ENCODE measurements around the gene KAT2B.

The KAT2B gene

DNA sequence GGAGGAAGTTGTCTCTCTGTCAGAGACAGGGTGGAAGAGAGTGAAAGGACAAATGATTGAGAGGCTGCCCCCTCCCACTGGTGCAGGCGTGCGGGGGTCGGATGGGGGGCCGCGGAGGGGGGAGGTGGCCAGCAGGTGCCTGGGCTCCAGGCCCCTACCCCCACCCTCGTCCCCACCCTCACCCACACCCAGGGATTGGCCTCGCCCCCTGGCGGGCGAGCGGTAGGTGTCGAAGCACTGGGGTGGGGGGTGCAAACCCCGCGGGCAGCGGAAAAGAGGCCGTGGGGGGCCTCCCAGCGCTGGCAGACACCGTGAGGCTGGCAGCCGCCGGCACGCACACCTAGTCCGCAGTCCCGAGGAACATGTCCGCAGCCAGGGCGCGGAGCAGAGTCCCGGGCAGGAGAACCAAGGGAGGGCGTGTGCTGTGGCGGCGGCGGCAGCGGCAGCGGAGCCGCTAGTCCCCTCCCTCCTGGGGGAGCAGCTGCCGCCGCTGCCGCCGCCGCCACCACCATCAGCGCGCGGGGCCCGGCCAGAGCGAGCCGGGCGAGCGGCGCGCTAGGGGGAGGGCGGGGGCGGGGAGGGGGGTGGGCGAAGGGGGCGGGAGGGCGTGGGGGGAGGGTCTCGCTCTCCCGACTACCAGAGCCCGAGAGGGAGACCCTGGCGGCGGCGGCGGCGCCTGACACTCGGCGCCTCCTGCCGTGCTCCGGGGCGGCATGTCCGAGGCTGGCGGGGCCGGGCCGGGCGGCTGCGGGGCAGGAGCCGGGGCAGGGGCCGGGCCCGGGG, at the start of gene KAT2B:
KAT2B (plus strand) TSS at position 682 of the 783 bp plus-strand sequence; CDS start at position 714, 32 bp downstream.
- H3K4me3 ChIP-seq (ENCODE audit: low read depth, low read length) = peak within 1 kb of the TSS; percentile 73
- in situ Hi-C loops (cut with HindIII; ENCODE audit: low sequenced_read_pairs) = no loop called here
- TF ChIP-seq, protein P1, sequence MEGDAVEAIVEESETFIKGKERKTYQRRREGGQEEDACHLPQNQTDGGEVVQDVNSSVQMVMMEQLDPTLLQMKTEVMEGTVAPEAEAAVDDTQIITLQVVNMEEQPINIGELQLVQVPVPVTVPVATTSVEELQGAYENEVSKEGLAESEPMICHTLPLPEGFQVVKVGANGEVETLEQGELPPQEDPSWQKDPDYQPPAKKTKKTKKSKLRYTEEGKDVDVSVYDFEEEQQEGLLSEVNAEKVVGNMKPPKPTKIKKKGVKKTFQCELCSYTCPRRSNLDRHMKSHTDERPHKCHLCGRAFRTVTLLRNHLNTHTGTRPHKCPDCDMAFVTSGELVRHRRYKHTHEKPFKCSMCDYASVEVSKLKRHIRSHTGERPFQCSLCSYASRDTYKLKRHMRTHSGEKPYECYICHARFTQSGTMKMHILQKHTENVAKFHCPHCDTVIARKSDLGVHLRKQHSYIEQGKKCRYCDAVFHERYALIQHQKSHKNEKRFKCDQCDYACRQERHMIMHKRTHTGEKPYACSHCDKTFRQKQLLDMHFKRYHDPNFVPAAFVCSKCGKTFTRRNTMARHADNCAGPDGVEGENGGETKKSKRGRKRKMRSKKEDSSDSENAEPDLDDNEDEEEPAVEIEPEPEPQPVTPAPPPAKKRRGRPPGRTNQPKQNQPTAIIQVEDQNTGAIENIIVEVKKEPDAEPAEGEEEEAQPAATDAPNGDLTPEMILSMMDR (IDR thresholded peaks at IDR 0.05; ENCODE audit: low read depth, low read length) = peak; percentile 61
- DNase-seq (ENCODE audit: low read depth, low spot score) = peak; percentile 60

DNA sequence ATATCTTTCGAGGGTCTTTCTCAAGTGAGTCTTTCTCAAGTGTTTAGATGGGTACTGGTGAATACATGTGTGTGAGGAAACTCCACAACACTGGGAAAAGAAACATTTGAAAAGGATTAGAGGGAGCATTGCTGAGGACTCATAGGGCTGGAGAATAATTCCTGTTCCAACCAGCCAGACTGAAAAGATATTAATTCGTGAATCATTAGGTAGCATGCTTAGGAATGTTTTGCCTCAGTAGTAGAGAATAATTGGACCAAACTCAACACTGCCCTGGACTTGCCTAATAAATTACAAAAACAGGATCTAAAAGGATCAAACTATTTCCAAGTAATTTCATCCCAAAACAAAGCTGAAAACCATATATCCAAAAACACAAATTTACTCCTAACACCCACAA, 45.5 kb upstream of the KAT2B start:
- H3K4me3 ChIP-seq (ENCODE audit: low read depth, low read length) = no peak overlapping the region
- DNase-seq (ENCODE audit: low read depth, low spot score) = no peak
- TF ChIP-seq, protein P1 (IDR thresholded peaks at IDR 0.05; ENCODE audit: low read depth, low read length) = no peak
- in situ Hi-C loops (cut with HindIII; ENCODE audit: low sequenced_read_pairs) = no loop called here

DNA sequence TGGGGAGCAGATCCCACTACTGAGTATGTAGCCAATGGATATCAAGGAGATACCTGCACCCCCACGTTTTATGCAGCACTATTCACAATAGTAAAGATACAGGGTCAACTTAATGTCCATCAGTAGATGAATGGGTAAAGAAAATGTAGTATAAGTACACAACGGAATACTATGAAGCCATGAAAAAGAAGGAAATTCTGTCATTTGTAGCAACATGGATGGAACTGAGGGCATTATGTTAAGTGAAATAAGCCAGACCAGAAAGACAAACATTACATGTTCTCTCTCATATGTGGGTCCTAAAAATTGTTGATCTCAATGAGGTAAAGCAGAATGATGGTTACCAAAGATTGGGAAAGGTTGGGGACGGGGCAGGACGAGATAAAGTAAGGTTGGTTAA, 42.7 kb upstream of the KAT2B start:
- DNase-seq (ENCODE audit: low read depth, low spot score) = no peak
- TF ChIP-seq, protein P1 (IDR thresholded peaks at IDR 0.05; ENCODE audit: low read depth, low read length) = no peak
- H3K4me3 ChIP-seq (ENCODE audit: low read depth, low read length) = no peak overlapping the region
- in situ Hi-C loops (cut with HindIII; ENCODE audit: low sequenced_read_pairs) = no loop called here

DNA sequence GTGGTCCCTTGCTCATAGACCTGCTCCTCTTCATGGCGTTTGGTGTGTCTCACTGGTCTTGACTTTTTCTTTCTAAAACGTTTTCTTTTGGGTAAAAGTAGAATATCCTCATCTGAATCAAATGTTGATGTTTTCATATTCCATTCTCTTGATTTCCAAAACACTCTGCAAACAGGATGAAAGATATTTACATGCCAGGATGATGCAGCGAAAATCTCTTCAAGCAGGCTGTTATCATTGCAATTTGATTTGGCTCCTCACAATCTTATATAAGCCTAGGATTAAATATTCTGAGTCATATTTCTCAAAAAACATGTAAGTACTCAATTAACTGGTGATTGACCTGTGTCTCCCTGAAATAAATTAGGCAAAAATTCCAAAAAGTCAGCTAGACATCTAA, 38.3 kb upstream of the KAT2B start:
- in situ Hi-C loops (cut with HindIII; ENCODE audit: low sequenced_read_pairs) = no loop called here
- TF ChIP-seq, protein P1 (IDR thresholded peaks at IDR 0.05; ENCODE audit: low read depth, low read length) = no peak
- no peak for DNase-seq (ENCODE audit: low read depth, low spot score)
- H3K4me3 ChIP-seq (ENCODE audit: low read depth, low read length) = no peak overlapping the region

DNA sequence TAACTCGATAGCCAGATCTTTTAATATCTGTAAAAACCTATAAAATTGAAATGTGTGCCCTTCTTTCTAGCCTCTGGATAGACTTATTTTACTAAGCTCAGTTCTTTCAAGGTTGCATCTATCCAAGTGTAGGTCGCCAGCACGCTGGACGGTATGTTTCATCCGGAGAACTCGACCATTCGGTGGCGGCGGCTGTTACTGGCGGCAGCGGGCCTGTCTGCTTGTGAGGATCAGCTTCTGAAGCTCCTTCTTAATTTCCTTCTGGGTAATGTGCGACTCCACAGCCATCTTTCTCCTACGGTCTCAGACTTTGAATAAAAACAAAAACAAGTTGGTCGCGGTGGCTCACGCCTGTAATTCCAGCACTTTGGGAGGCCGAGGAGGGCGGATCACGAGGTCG, 32.3 kb upstream of the KAT2B start:
- H3K4me3 ChIP-seq (ENCODE audit: low read depth, low read length) = no peak overlapping the region
- TF ChIP-seq, protein P1 (IDR thresholded peaks at IDR 0.05; ENCODE audit: low read depth, low read length) = no peak
- in situ Hi-C loops (cut with HindIII; ENCODE audit: low sequenced_read_pairs) = no loop called here
- no peak for DNase-seq (ENCODE audit: low read depth, low spot score)

DNA sequence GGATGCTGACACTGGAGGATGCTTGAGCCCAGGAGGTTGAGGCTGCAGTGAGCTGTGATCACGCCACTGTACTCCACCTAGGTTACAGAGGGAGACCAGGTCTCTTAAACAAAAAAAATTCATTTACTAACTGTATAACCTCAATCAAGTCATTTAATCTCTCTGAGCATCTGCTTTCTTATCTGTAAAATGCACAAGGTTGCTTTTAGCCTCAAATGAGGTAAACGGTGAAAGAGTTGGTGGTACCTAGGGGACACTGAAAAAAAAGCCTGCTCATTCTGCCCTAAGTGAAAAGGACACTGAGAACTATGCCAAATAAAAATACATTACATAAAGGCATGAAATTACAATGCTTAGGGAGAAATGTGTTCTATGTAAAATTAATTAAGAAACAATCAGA, 31.6 kb upstream of the KAT2B start:
- H3K4me3 ChIP-seq (ENCODE audit: low read depth, low read length) = no peak overlapping the region
- DNase-seq (ENCODE audit: low read depth, low spot score) = no peak
- TF ChIP-seq, protein P1 (IDR thresholded peaks at IDR 0.05; ENCODE audit: low read depth, low read length) = no peak
- in situ Hi-C loops (cut with HindIII; ENCODE audit: low sequenced_read_pairs) = no loop called here
